ENCODE results near the gene SDCCAG8. TPM values are rescaled to one million over a fixed set of nuclear protein-coding genes. Genes with fewer than 3 reads are reported as not detected.

The SDCCAG8 gene
- total and polyA plus RNA-seq, 8 donors = 24.3 to 37.1 (median 30.0) TPM

- H3K4me3 ChIP-seq = no peak overlapping the region
- ATAC-seq = no peak
- H3K36me3 ChIP-seq = no peaks in the 10 kb centered on the region
- no peak for DNase-seq
- no peaks in the 10 kb centered on the region for H3K4me1 ChIP-seq
- H3K27me3 ChIP-seq = no peaks in the 10 kb centered on the region
- intact Hi-C loops (cut with DNase I) = no loop called here
- 90 to 91% methylated on average over 9 of the region's 9 CpGs for WGBS, 2 donors
- no peak for FAIRE-seq
- H3K9me3 ChIP-seq = no peaks in the 10 kb centered on the region
- no peak overlapping the region for H3K27ac ChIP-seq
- TF ChIP-seq CTCF (IDR thresholded peaks at IDR 0.05) = no peak
Measured at GRCh38 chr1:243457363-243457982, 201.6 kb downstream of the SDCCAG8 start.

- no peak for FAIRE-seq
- H3K27me3 ChIP-seq = no peaks in the 10 kb centered on the region
- no peak for ATAC-seq
- H3K4me3 ChIP-seq = no peak overlapping the region
- WGBS, 2 donors = 89 to 91% methylated on average over 3 of the region's 3 CpGs
- H3K36me3 ChIP-seq = no peaks in the 10 kb centered on the region
- TF ChIP-seq CTCF (IDR thresholded peaks at IDR 0.05) = no peak
- no peaks in the 10 kb centered on the region for H3K9me3 ChIP-seq
- no peak for DNase-seq
- intact Hi-C loops (cut with DNase I) = no loop called here
- H3K27ac ChIP-seq = no peak overlapping the region
- H3K4me1 ChIP-seq = no peaks in the 10 kb centered on the region
Measured at GRCh38 chr1:243459059-243459458, 203.2 kb downstream of the SDCCAG8 start.

GRCh38 chr1:243461700-243462099, 205.9 kb downstream of the SDCCAG8 start:
- no peak overlapping the region for H3K27ac ChIP-seq
- intact Hi-C loops (cut with DNase I) = no loop called here
- WGBS, 2 donors = 95 to 98% methylated on average over 4 of the region's 4 CpGs
- no peaks in the 10 kb centered on the region for H3K36me3 ChIP-seq
- no peak for TF ChIP-seq CTCF (IDR thresholded peaks at IDR 0.05)
- H3K27me3 ChIP-seq = no peaks in the 10 kb centered on the region
- H3K9me3 ChIP-seq = no peaks in the 10 kb centered on the region
- ATAC-seq = no peak
- no peaks in the 10 kb centered on the region for H3K4me1 ChIP-seq
- H3K4me3 ChIP-seq = no peak overlapping the region
- no peak for FAIRE-seq
- no peak for DNase-seq

- DNase-seq = no peak
- Histone ChIP-seq H3K9me3 (no peaks in the 10 kb centered on the region), H3K27me3 (no peaks in the 10 kb centered on the region), H3K4me1 (no peaks in the 10 kb centered on the region), H3K36me3 (no peaks in the 10 kb centered on the region), H3K27ac (no peak overlapping the region), H3K4me3 (no peak overlapping the region)
- FAIRE-seq = no peak
- WGBS, 2 donors = 99 to 100% methylated on average over 1 of the region's 1 CpG
- intact Hi-C loops (cut with DNase I) = no loop called here
- no peak for TF ChIP-seq CTCF (IDR thresholded peaks at IDR 0.05)
- ATAC-seq = no peak
Measured at GRCh38 chr1:243462929-243463697, 207.3 kb downstream of the SDCCAG8 start.

GRCh38 chr1:243465081-243465480, 209.2 kb downstream of the SDCCAG8 start:
- H3K4me1 ChIP-seq = no peaks in the 10 kb centered on the region
- H3K36me3 ChIP-seq = no peaks in the 10 kb centered on the region
- no peak for DNase-seq
- TF ChIP-seq CTCF (IDR thresholded peaks at IDR 0.05) = no peak
- H3K4me3 ChIP-seq = no peak overlapping the region
- no peaks in the 10 kb centered on the region for H3K9me3 ChIP-seq
- intact Hi-C loops (cut with DNase I) = no loop called here
- 95 to 97% methylated on average over 5 of the region's 5 CpGs for WGBS, 2 donors
- no peak for ATAC-seq
- H3K27me3 ChIP-seq = no peaks in the 10 kb centered on the region
- FAIRE-seq = no peak
- H3K27ac ChIP-seq = no peak overlapping the region
